B cell (primary cell): ENCODE measurements around the gene NPTXR. TPM values are rescaled to one million over a fixed set of nuclear protein-coding genes. Genes with fewer than 3 reads are reported as not detected.

Experiments used
- ATAC-seq: fragments of 200-7000 bp; cut with Tn5 transposase; one replicate; pipeline ENCODE4 v1.10.0; 2021; ENCODE audit warnings: low read depth, mild to moderate bottlenecking, moderate number of reproducible peaks, moderate library complexity
- CTCF ChIA-PET: fragments of 350-600 bp; sonication (Branson Sonifier 250); formaldehyde crosslinking; loops from one replicate; lab custom pipeline; 2021; ENCODE audit warnings: antibody characterized with exemption, inconsistent platforms; lab: Charles Lee
- POLR2A ChIA-PET: fragments of 350-600 bp; sonication (Branson Sonifier 250); formaldehyde crosslinking; loops from one replicate; lab custom pipeline; 2021; ENCODE audit warnings: antibody characterized with exemption; lab: Charles Lee
- DNase-seq: peaks from one replicate; pipeline ENCODE4 v3.0.0; 2013
- H2AFZ ChIP-seq: 2 replicates; pipeline ENCODE4 v1.6.1; 2012; ENCODE audit warnings: mild to moderate bottlenecking, low read depth, low read length; ENCODE audit not compliant: insufficient read depth, poor library complexity, severe bottlenecking
- H3K27ac ChIP-seq, 2 donors: 1 replicate in 1 of 2; 2 replicates in 1 of 2; pipeline ENCODE4 v1.5.1; 2012 to 2013; ENCODE audit warnings: low read length in 2 of 2, mild to moderate bottlenecking in 2 of 2, moderate library complexity in 1 of 2
- H3K27me3 ChIP-seq, 4 experiments: fragments of 200-600 bp in 1 of 4; sonication (generic) in 1 of 4; replicated peaks in 1 of 4; 1 replicate in 2 of 4; 2 replicates in 2 of 4; pipeline versions ENCODE4 v1.6.1 to v1.7.0; 2013 to 2016; ENCODE audit warnings: low read length in 3 of 4, mild to moderate bottlenecking in 2 of 4, mixed read lengths in 1 of 4, moderate library complexity in 1 of 4; ENCODE audit not compliant: insufficient read depth in 4 of 4, control insufficient read depth in 3 of 4; ENCODE audit errors: control extremely low read depth in 1 of 4
- H3K36me3 ChIP-seq, 2 experiments: replicated peaks in 1 of 2; 1 replicate in 1 of 2; 2 replicates in 1 of 2; pipeline versions ENCODE4 v1.6.1 to v1.7.1; 2013; ENCODE audit warnings: low read length in 1 of 2; ENCODE audit not compliant: insufficient read depth in 2 of 2, control insufficient read depth in 1 of 2; ENCODE audit errors: control extremely low read depth in 1 of 2, extremely low read depth in 1 of 2
- H3K4me1 ChIP-seq, 2 donors: fragments of 200-600 bp in 1 of 2; sonication (generic) in 1 of 2; 1 replicate in 1 of 2; 2 replicates in 1 of 2; pipeline versions ENCODE4 v1.5.1 to v1.6.1; 2013 to 2017; ENCODE audit warnings: low read length in 2 of 2; ENCODE audit not compliant: control insufficient read depth in 2 of 2, insufficient read depth in 2 of 2
- H3K4me2 ChIP-seq: replicated peaks from 2 replicates; pipeline ENCODE3; 2012; ENCODE audit warnings: mild to moderate bottlenecking, low read depth, low read length; ENCODE audit not compliant: poor library complexity, severe bottlenecking
- H3K4me3 ChIP-seq, 5 experiments: fragments of 200-600 bp in 1 of 5; sonication (generic) in 1 of 5; 1 replicate in 3 of 5; 2 replicates in 2 of 5; pipeline versions ENCODE4 v1.5.1 to v1.7.0; 2011 to 2016; ENCODE audit warnings: low read length in 4 of 5, mild to moderate bottlenecking in 4 of 5, low read depth in 2 of 5, control low read depth in 1 of 5, moderate library complexity in 1 of 5; ENCODE audit not compliant: insufficient read depth in 1 of 5; ENCODE audit errors: control extremely low read depth in 1 of 5, extremely low read depth in 1 of 5
- H3K79me2 ChIP-seq: fragments of 200-600 bp; sonication (generic); one replicate; pipeline ENCODE4 v1.6.0; 2016; ENCODE audit warnings: low read length; ENCODE audit not compliant: control insufficient read depth, insufficient read depth
- H3K9ac ChIP-seq: fragments of 200-600 bp; sonication (generic); 2 replicates; pipeline ENCODE4 v1.6.1; 2017; ENCODE audit warnings: mild to moderate bottlenecking, low read length, moderate library complexity
- H3K9me3 ChIP-seq, 3 donors: one replicate each; pipeline versions ENCODE4 v1.6.1 to v1.7.1; 2013; ENCODE audit warnings: low read length in 2 of 3; ENCODE audit not compliant: control insufficient read depth in 2 of 3, insufficient read depth in 1 of 3; ENCODE audit errors: control extremely low read depth in 1 of 3
- H4K20me1 ChIP-seq: 2 replicates; pipeline ENCODE4 v1.6.0; 2012; ENCODE audit warnings: mild to moderate bottlenecking, low read length; ENCODE audit not compliant: insufficient read depth, control insufficient read depth, poor library complexity, severe bottlenecking
- H3K27ac Mint-ChIP-seq: one replicate; pipeline ENCODE4 v1.8.0; 2021; ENCODE audit warnings: mixed read lengths
- H3K27me3 Mint-ChIP-seq: one replicate; pipeline ENCODE4 v1.8.0; 2021; ENCODE audit warnings: mixed read lengths
- H3K4me1 Mint-ChIP-seq: one replicate; pipeline ENCODE4 v1.8.0; 2021; ENCODE audit warnings: mixed read lengths
- H3K4me3 Mint-ChIP-seq: one replicate; pipeline ENCODE4 v1.8.0; 2021; ENCODE audit warnings: mixed read lengths
- H3K9me3 Mint-ChIP-seq: one replicate; pipeline ENCODE4 v1.8.0; 2022; ENCODE audit warnings: mixed read lengths; ENCODE audit not compliant: insufficient read depth
- EZH2 ChIP-seq: IDR thresholded peaks from 2 replicates; pipeline ENCODE4 v1.6.1; 2012; ENCODE audit warnings: borderline replicate concordance, low read depth, mild to moderate bottlenecking, moderate library complexity, low read length; ENCODE audit not compliant: insufficient read depth, poor library complexity, severe bottlenecking
- WGBS: methylation state at CpG from one replicate; pipeline ENCODE4 v1.1.5; 2013; ENCODE audit warnings: missing lambda C conversion rate; ENCODE audit not compliant: insufficient coverage; 5-methylcytosine and 5-hydroxymethylcytosine counted together
- intact Hi-C: fragments of 100-400 bp; cut with micrococcal nuclease; formaldehyde crosslinking; loops from one replicate; pipeline ENCODE4 v1.10.0; 2022
- polyA plus RNA-seq: library from polyadenylated mRNA; depleted of rRNA; stranded (reverse); fragments of >200 nt; gene quantifications from 2 replicates; pipeline ENCODE4 v1.2.3, GENCODE V29; 2012
- total RNA-seq, 2 donors: library from RNA; stranded (reverse); fragments of 120-200 nt in 1 of 2; gene quantifications; 1 replicate in 1 of 2; 2 replicates in 1 of 2; pipeline versions ENCODE4 v1.2.3 to v1.2.4, GENCODE V29; 2013 to 2022
- TF ChIP-seq, protein P1 (sequence below): fragments of 200-600 bp; IDR thresholded peaks from one replicate; pipeline ENCODE4 v1.8.0; 2022; ENCODE audit warnings: antibody characterized with exemption, mild to moderate bottlenecking

Gene NPTXR
- total and polyA plus RNA-seq, 2 donors (not counting 1 experiment from before 2014, with no cell fraction given), result 0.16 to 0.71 TPM

- Histone ChIP-seq H3K79me2 (no peaks in the 10 kb centered on the region), H3K4me3 (no peak overlapping the region), H3K9me3 (peaks cover 0 to 10% (median 6%) of the 10 kb centered on the region in 3 donors), H4K20me1 (no peaks in the 10 kb centered on the region), H2AFZ (no peak overlapping the region), H3K27ac (no peak overlapping the region), H3K9ac (no peak overlapping the region), H3K4me1 (peaks cover 10 to 14% of the 10 kb centered on the region in 2 donors), H3K36me3 (no peaks in the 10 kb centered on the region), H3K27me3 (peaks cover 0 to 41% (median 14%) of the 10 kb centered on the region in 4 experiments), H3K4me2 (no peak overlapping the region)
- no peak overlapping the region for H3K27ac Mint-ChIP-seq
- CTCF ChIA-PET, result no interaction called here
- peaks cover 19% of the 10 kb centered on the region for H3K4me1 Mint-ChIP-seq
- intact Hi-C loops, result no loop called here
- 88% methylated on average over 7 of the region's 12 CpGs for WGBS
- H3K27me3 Mint-ChIP-seq, result peaks cover 34% of the 10 kb centered on the region
- ATAC-seq (no peak), DNase-seq (no peak)
- peaks cover 4% of the 10 kb centered on the region for H3K9me3 Mint-ChIP-seq
- POLR2A ChIA-PET, result no interaction called here
- H3K4me3 Mint-ChIP-seq, result no peak overlapping the region
- TF ChIP-seq EZH2, result no peak
- TF ChIP-seq, protein P1, sequence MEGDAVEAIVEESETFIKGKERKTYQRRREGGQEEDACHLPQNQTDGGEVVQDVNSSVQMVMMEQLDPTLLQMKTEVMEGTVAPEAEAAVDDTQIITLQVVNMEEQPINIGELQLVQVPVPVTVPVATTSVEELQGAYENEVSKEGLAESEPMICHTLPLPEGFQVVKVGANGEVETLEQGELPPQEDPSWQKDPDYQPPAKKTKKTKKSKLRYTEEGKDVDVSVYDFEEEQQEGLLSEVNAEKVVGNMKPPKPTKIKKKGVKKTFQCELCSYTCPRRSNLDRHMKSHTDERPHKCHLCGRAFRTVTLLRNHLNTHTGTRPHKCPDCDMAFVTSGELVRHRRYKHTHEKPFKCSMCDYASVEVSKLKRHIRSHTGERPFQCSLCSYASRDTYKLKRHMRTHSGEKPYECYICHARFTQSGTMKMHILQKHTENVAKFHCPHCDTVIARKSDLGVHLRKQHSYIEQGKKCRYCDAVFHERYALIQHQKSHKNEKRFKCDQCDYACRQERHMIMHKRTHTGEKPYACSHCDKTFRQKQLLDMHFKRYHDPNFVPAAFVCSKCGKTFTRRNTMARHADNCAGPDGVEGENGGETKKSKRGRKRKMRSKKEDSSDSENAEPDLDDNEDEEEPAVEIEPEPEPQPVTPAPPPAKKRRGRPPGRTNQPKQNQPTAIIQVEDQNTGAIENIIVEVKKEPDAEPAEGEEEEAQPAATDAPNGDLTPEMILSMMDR, result no peak
Observed at GRCh38 chr22:38796262-38796957, 47.4 kb downstream of the NPTXR start.

DNA sequence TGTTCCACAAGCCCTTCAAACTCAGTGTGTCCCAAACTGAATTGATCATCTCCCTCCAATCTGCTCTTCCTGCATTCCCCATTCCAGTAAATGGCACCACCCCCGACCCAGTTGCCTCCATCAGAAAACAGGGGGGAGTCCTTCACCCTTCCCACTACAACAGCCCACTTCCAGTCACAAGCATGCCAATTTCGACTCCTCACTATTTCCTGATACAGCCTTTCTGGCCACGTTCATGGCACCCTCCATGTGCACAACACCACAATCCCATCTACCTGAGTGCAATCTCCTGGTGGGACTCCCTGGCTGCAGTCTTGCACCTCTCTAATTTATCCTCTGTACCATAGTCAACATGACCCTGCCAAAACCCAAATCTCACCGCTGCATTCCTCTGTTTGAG lies 48.3 kb downstream of the NPTXR start:
- Histone ChIP-seq H2AFZ (no peak overlapping the region), H3K9ac (no peak overlapping the region), H3K4me1 (peaks cover 10 to 14% of the 10 kb centered on the region in 2 donors), H3K27me3 (peaks cover 0 to 33% (median 13%) of the 10 kb centered on the region in 4 experiments), H3K4me2 (no peak overlapping the region), H3K4me3 (no peak overlapping the region), H3K27ac (no peak overlapping the region), H3K36me3 (no peaks in the 10 kb centered on the region), H3K9me3 (peaks cover 0 to 10% (median 6%) of the 10 kb centered on the region in 3 donors), H4K20me1 (no peaks in the 10 kb centered on the region), H3K79me2 (no peaks in the 10 kb centered on the region)
- ChIA-PET POLR2A (no interaction called here), CTCF (no interaction called here)
- Mint-ChIP-seq H3K4me3 (no peak overlapping the region), H3K27ac (no peak overlapping the region), H3K4me1 (peaks cover 19% of the 10 kb centered on the region), H3K27me3 (peaks cover 28% of the 10 kb centered on the region), H3K9me3 (peaks cover 4% of the 10 kb centered on the region)
- DNase-seq, result no peak
- intact Hi-C loops, result no loop called here
- no peak for ATAC-seq
- WGBS, result 79% methylated on average over 3 of the region's 4 CpGs
- TF ChIP-seq, protein P1, result no peak
- TF ChIP-seq EZH2, result no peak
